Central memory CD8-positive, alpha-beta T cell (primary cell): ENCODE measurements around the gene CRIP1.
A peak's percentile ranks its signal among the peaks of the same experiment; 100 is the strongest.

Experiments
- ATAC-seq: fragments of 150-1000 bp; cut with Tn5 transposase; replicated peaks from 2 replicates; pipeline ENCODE4 v1.10.0; 2022; ENCODE audit warnings: mild to moderate bottlenecking, moderate FRiP score, moderate number of reproducible peaks; ENCODE audit not compliant: poor library complexity, severe bottlenecking; ENCODE audit errors: extremely low read depth
- DNase-seq, 2 donors: peaks; one replicate each; pipeline ENCODE4 v3.0.0; 2021; ENCODE audit warnings: low spot score in 2 of 2
- H3K27ac Mint-ChIP-seq: one replicate; pipeline ENCODE4 v1.8.0; 2022; ENCODE audit warnings: low read depth, mild to moderate bottlenecking, moderate library complexity, mixed read lengths
- H3K27me3 Mint-ChIP-seq: one replicate; pipeline ENCODE4 v1.8.0; 2022; ENCODE audit warnings: mixed read lengths
- H3K36me3 Mint-ChIP-seq: one replicate; pipeline ENCODE4 v1.8.0; 2022; ENCODE audit warnings: mild to moderate bottlenecking, moderate library complexity, mixed read lengths; ENCODE audit not compliant: insufficient read depth
- H3K4me1 Mint-ChIP-seq: one replicate; pipeline ENCODE4 v1.8.0; 2022; ENCODE audit warnings: mixed read lengths
- H3K4me3 Mint-ChIP-seq: one replicate; pipeline ENCODE4 v1.8.0; 2022; ENCODE audit warnings: mild to moderate bottlenecking, moderate library complexity, mixed read lengths
- H3K9me3 Mint-ChIP-seq: one replicate; pipeline ENCODE4 v1.8.0; 2022; ENCODE audit warnings: mixed read lengths

Gene CRIP1

GRCh38 chr14:105475269-105476096 is 11.2 kb upstream of the CRIP1 start:
- Mint-ChIP-seq H3K4me1 (peaks cover 19% of the 10 kb centered on the region), H3K9me3 (no peaks in the 10 kb centered on the region), H3K27me3 (no peaks in the 10 kb centered on the region), H3K27ac (no peak overlapping the region), H3K4me3 (peak overlapping the region; percentile 38), H3K36me3 (peaks cover 17% of the 10 kb centered on the region)
- ATAC-seq (no peak), DNase-seq (no peak)

GRCh38 chr14:105476097-105476830 is 10.4 kb upstream of the CRIP1 start:
- peaks cover 24% of the 10 kb centered on the region for H3K36me3 Mint-ChIP-seq
- no peak for DNase-seq
- no peak for ATAC-seq
- H3K4me1 Mint-ChIP-seq: peaks cover 26% of the 10 kb centered on the region
- no peaks in the 10 kb centered on the region for H3K9me3 Mint-ChIP-seq
- H3K27ac Mint-ChIP-seq: no peak overlapping the region
- no peaks in the 10 kb centered on the region for H3K27me3 Mint-ChIP-seq
- H3K4me3 Mint-ChIP-seq: peak overlapping the region; percentile 38

GRCh38 chr14:105476831-105477659 is 9.6 kb upstream of the CRIP1 start:
- Mint-ChIP-seq H3K36me3 (peaks cover 32% of the 10 kb centered on the region), H3K27me3 (no peaks in the 10 kb centered on the region), H3K27ac (peak overlapping the region; percentile 93), H3K4me3 (peak overlapping the region; percentile 72), H3K4me1 (peaks cover 31% of the 10 kb centered on the region), H3K9me3 (no peaks in the 10 kb centered on the region)
- ATAC-seq (no peak), DNase-seq (no peak)

- ATAC-seq: peak; percentile 12
- Mint-ChIP-seq H3K27ac (peak overlapping the region; percentile 93), H3K4me1 (peaks cover 39% of the 10 kb centered on the region), H3K4me3 (peak overlapping the region; percentile 72), H3K9me3 (no peaks in the 10 kb centered on the region), H3K36me3 (peaks cover 38% of the 10 kb centered on the region), H3K27me3 (no peaks in the 10 kb centered on the region)
- peak; percentile 46 to 65 for DNase-seq
These were observed 8.9 kb upstream of the CRIP1 start for GRCh38 chr14:105477660-105478397.

GRCh38 chr14:105478398-105479251 is 8.1 kb upstream of the CRIP1 start:
- Mint-ChIP-seq H3K27me3 (no peaks in the 10 kb centered on the region), H3K27ac (peak overlapping the region; percentile 95), H3K36me3 (peaks cover 36% of the 10 kb centered on the region), H3K9me3 (no peaks in the 10 kb centered on the region), H3K4me3 (no peak overlapping the region), H3K4me1 (peaks cover 39% of the 10 kb centered on the region)
- ATAC-seq (no peak), DNase-seq (no peak)

GRCh38 chr14:105479431-105480158 is 7.1 kb upstream of the CRIP1 start:
- H3K4me3 Mint-ChIP-seq: peak overlapping the region; percentile 77
- H3K27ac Mint-ChIP-seq: peak overlapping the region; percentile 95
- H3K4me1 Mint-ChIP-seq: peaks cover 45% of the 10 kb centered on the region
- H3K9me3 Mint-ChIP-seq: no peaks in the 10 kb centered on the region
- no peak for DNase-seq
- H3K27me3 Mint-ChIP-seq: no peaks in the 10 kb centered on the region
- peaks cover 36% of the 10 kb centered on the region for H3K36me3 Mint-ChIP-seq
- ATAC-seq: no peak

GRCh38 chr14:105480199-105480746 is 6.4 kb upstream of the CRIP1 start:
- no peak for DNase-seq
- peak overlapping the region; percentile 95 for H3K27ac Mint-ChIP-seq
- H3K36me3 Mint-ChIP-seq: peaks cover 40% of the 10 kb centered on the region
- H3K27me3 Mint-ChIP-seq: no peaks in the 10 kb centered on the region
- ATAC-seq: no peak
- no peaks in the 10 kb centered on the region for H3K9me3 Mint-ChIP-seq
- peak overlapping the region; percentile 77 for H3K4me3 Mint-ChIP-seq
- peaks cover 50% of the 10 kb centered on the region for H3K4me1 Mint-ChIP-seq

GRCh38 chr14:105480807-105481801 is 5.6 kb upstream of the CRIP1 start:
- H3K4me3 Mint-ChIP-seq: peak overlapping the region; percentile 77
- ATAC-seq (peak; percentile 42), DNase-seq (peak; percentile 89 to 94)
- peak overlapping the region; percentile 95 for H3K27ac Mint-ChIP-seq
- no peaks in the 10 kb centered on the region for H3K9me3 Mint-ChIP-seq
- no peaks in the 10 kb centered on the region for H3K27me3 Mint-ChIP-seq
- H3K4me1 Mint-ChIP-seq: peaks cover 58% of the 10 kb centered on the region
- peaks cover 47% of the 10 kb centered on the region for H3K36me3 Mint-ChIP-seq

- ATAC-seq (peak; percentile 67), DNase-seq (peak; percentile 92 to 98)
- Mint-ChIP-seq H3K4me1 (peaks cover 58% of the 10 kb centered on the region), H3K4me3 (peak overlapping the region; percentile 77), H3K27me3 (no peaks in the 10 kb centered on the region), H3K36me3 (peaks cover 54% of the 10 kb centered on the region), H3K9me3 (no peaks in the 10 kb centered on the region), H3K27ac (peak overlapping the region; percentile 95)
These were observed 4.7 kb upstream of the CRIP1 start for GRCh38 chr14:105481886-105482457.
